Right lobe of liver (tissue), 6 donors: ENCODE results near the gene ST7. TPM values are rescaled to one million over a fixed set of nuclear protein-coding genes. Genes with fewer than 3 reads are reported as not detected.

Source experiments
- ATAC-seq, 4 donors: fragments of 200-7000 bp; cut with Tn5 transposase; one replicate each; pipeline ENCODE4 v1.9.1; 2020; ENCODE audit warnings: mild to moderate bottlenecking in 4 of 4, moderate library complexity in 4 of 4
- DNase-seq, 3 donors: peaks; one replicate each; pipeline ENCODE4 v3.0.0-alpha.2; 2020
- H3K27ac ChIP-seq, 3 donors: fragments of 200-600 bp; one replicate each; pipeline ENCODE4 v1.8.0; 2022
- H3K27me3 ChIP-seq, 2 donors: fragments of 200-600 bp; one replicate each; pipeline ENCODE4 v1.8.0; 2022
- H3K36me3 ChIP-seq, 4 donors: fragments of 200-600 bp; sonication (generic) in 1 of 4; one replicate each; pipeline versions ENCODE4 v1.5.1 to v1.8.0; 2017 to 2022; ENCODE audit warnings: control low read depth in 1 of 4
- H3K4me1 ChIP-seq, 4 donors: fragments of 200-600 bp; sonication (generic) in 1 of 4; one replicate each; pipeline versions ENCODE4 v1.5.1 to v1.8.0; 2017 to 2022; ENCODE audit warnings: control low read depth in 1 of 4
- H3K4me3 ChIP-seq, 3 donors: fragments of 200-600 bp; one replicate each; pipeline ENCODE4 v1.8.0; 2022
- H3K9me3 ChIP-seq, 4 donors: fragments of 200-600 bp; sonication (generic) in 1 of 4; one replicate each; pipeline versions ENCODE4 v1.5.1 to v1.8.0; 2017 to 2022; ENCODE audit warnings: control low read depth in 1 of 4
- POLR2A ChIP-seq: fragments of 450-650 bp; IDR thresholded peaks from one replicate; pipeline ENCODE4 v1.6.1; 2017; ENCODE audit warnings: antibody characterized with exemption, mild to moderate bottlenecking
- WGBS: methylation state at CpG from one replicate; pipeline ENCODE4 v1.1.6; 2018; ENCODE audit warnings: low coverage, low lambda C conversion rate; ENCODE audit not compliant: insufficient coverage; ENCODE audit errors: missing lambda C conversion rate; 5-methylcytosine and 5-hydroxymethylcytosine counted together
- intact Hi-C, 2 donors: fragments of 100-400 bp; cut with DNase I; formaldehyde crosslinking; loops; one replicate each; pipeline versions ENCODE4 v1.11.2 to v1.14.1; 2022
- total RNA-seq, 6 experiments: library from RNA; depleted of rRNA in 2 of 6; stranded (reverse); fragments of >200 nt in 2 of 6; fragmentation: NEBNext Ultra II Directional in 3 of 6; extraction: Animal tissue kit (Norgen Biotek cat#: 25700) in 3 of 6; gene quantifications; one replicate each; pipeline versions ENCODE4 v1.1.0 to v1.2.4, GENCODE V29; 2016 to 2023
- TF ChIP-seq, protein P1 (sequence below), 4 donors: fragments of 200-600 bp in 3 of 4; fragments of 450-650 bp in 1 of 4; IDR thresholded peaks; one replicate each; pipeline versions ENCODE4 v1.5.1 to v1.8.0; 2016 to 2022; ENCODE audit warnings: antibody characterized with exemption in 4 of 4, mild to moderate bottlenecking in 2 of 4
- donor health status: DM: no; HTN: yes; CAD: no.
- donor health status: DM: no; HTN: no; CAD: no.
- donor health status: DM: no; HTN: no; CAD: no.
- donor health status: DM: no; HTN: yes; CAD: no.
- donor health status: DM: no; HTN: yes; CAD: no.

ST7 gene
- total RNA-seq, 6 experiments from 2014 or later: 17.4 to 29.9 (median 22.4) TPM

DNA sequence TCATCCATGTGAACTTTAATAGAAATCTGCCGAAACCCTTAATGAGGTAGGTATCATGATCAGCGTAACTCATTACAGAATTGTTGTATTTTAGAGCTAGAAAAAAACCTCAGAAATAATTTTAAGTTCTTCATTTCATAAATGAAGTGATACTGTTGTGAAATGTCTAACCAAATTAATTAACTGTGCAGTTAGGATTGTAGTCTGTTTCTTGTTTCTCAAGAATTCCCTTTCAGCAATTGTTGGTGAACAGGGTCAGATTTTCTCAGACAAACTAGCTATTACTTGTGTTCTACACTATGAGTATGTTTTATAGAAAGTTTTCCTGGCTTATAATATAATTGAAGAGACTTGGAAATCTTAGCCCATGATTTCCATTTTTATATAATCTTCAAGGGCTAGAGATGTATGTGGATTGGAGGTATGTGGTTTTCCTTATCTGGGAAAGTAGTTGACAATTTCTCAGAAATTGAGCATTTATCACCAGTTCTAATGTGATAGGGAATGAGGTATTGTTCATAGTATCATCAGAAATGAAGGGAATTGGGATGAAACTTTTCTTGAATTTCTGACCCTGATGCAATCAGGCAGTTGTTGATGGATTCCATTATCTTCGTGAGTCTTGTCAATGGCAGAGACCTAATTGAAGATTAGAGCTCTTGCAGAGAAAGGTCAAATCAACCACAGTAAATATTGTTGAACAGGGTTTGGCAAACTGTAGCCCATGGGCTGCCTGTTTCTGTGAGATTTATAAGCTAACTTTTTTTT, 55.0 kb downstream of the ST7 start:
- no peaks in the 10 kb centered on the region for H3K4me1 ChIP-seq
- ATAC-seq: no peak
- no peaks in the 10 kb centered on the region for H3K9me3 ChIP-seq
- 64% methylated on average over 3 of the region's 3 CpGs for WGBS
- DNase-seq: no peak
- intact Hi-C loops: no loop called here
- no peak overlapping the region for H3K4me3 ChIP-seq
- H3K36me3 ChIP-seq: no peaks in the 10 kb centered on the region
- H3K27ac ChIP-seq: no peak overlapping the region
- TF ChIP-seq, protein P1, sequence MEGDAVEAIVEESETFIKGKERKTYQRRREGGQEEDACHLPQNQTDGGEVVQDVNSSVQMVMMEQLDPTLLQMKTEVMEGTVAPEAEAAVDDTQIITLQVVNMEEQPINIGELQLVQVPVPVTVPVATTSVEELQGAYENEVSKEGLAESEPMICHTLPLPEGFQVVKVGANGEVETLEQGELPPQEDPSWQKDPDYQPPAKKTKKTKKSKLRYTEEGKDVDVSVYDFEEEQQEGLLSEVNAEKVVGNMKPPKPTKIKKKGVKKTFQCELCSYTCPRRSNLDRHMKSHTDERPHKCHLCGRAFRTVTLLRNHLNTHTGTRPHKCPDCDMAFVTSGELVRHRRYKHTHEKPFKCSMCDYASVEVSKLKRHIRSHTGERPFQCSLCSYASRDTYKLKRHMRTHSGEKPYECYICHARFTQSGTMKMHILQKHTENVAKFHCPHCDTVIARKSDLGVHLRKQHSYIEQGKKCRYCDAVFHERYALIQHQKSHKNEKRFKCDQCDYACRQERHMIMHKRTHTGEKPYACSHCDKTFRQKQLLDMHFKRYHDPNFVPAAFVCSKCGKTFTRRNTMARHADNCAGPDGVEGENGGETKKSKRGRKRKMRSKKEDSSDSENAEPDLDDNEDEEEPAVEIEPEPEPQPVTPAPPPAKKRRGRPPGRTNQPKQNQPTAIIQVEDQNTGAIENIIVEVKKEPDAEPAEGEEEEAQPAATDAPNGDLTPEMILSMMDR (IDR thresholded peaks at IDR 0.05): no peak
- TF ChIP-seq POLR2A: no peak
- no peaks in the 10 kb centered on the region for H3K27me3 ChIP-seq

DNA sequence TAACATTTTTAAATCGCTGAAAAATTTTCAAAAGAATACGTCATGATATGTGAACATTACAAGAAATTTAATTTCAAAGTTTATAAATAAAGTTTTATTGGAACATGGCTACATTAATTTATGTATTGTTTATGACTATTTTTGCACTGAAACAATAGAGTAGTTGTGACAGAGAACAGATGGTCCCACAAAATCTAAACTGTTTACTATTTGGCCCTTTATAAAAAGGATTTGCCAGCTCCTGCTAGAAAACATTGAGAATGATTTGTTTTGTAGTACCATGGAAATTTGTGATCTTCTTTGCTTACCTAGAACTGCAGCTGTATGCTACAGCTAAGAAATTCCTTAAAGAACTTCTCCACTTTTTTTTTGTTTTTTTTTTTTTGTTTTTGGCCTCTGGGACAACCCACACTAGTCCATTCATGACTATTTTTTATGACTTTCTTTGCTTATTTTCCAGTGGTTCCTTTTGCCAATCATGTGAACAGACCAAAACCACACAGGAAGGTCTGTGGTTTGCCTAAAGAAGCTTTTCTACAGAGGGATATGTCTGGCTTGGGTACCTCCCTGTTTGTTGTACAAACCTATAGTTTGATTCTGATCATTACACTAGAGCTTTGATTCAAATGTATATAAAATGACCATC, 55.7 kb downstream of the ST7 start:
- Histone ChIP-seq H3K27me3 (no peaks in the 10 kb centered on the region), H3K4me1 (no peaks in the 10 kb centered on the region), H3K9me3 (no peaks in the 10 kb centered on the region), H3K36me3 (no peaks in the 10 kb centered on the region), H3K4me3 (no peak overlapping the region), H3K27ac (no peak overlapping the region)
- DNase-seq (no peak), ATAC-seq (no peak)
- TF ChIP-seq POLR2A: no peak
- TF ChIP-seq, protein P1 (IDR thresholded peaks at IDR 0.05): no peak
- intact Hi-C loops: no loop called here
- 96% methylated on average over 2 of the region's 2 CpGs for WGBS

DNA sequence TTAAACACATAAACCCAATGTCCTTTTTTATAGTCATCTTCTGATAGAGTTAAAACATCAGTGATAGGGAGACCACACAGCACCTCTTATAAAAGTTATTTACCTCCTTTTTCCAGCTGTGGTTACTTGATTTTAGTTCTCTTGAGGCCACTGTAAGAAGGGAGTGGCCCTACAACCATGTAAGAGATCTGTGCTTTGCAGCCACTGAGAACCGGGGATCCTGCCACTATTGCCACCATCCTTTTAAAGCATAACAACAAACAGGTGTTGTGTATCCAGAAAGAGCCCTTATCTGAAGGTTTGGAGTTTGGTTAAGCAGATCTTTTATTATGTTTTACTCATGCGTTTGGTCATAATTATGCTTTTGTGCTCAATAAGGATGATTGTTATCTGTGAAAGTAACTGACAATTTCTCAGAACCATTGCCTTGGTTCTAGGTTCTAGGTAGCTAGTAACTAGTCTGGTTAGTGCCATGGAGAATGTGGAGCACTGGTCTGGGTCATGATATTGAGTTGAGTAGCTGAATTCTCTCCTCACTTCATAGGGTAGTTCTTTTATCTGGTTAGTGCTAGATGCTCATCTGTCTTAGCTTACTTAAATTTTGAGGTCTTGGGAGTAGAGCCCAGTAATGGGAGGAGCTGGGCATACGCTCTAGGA, 56.5 kb downstream of the ST7 start:
- 84% methylated on average over 3 of the region's 3 CpGs for WGBS
- Histone ChIP-seq H3K27me3 (no peaks in the 10 kb centered on the region), H3K4me3 (no peak overlapping the region), H3K4me1 (peaks cover 0 to 5% (median 2%) of the 10 kb centered on the region in 4 donors), H3K36me3 (no peaks in the 10 kb centered on the region), H3K9me3 (no peaks in the 10 kb centered on the region), H3K27ac (no peak overlapping the region)
- DNase-seq (no peak), ATAC-seq (no peak)
- intact Hi-C loops: no loop called here
- TF ChIP-seq, protein P1 (IDR thresholded peaks at IDR 0.05): no peak
- TF ChIP-seq POLR2A: no peak

DNA sequence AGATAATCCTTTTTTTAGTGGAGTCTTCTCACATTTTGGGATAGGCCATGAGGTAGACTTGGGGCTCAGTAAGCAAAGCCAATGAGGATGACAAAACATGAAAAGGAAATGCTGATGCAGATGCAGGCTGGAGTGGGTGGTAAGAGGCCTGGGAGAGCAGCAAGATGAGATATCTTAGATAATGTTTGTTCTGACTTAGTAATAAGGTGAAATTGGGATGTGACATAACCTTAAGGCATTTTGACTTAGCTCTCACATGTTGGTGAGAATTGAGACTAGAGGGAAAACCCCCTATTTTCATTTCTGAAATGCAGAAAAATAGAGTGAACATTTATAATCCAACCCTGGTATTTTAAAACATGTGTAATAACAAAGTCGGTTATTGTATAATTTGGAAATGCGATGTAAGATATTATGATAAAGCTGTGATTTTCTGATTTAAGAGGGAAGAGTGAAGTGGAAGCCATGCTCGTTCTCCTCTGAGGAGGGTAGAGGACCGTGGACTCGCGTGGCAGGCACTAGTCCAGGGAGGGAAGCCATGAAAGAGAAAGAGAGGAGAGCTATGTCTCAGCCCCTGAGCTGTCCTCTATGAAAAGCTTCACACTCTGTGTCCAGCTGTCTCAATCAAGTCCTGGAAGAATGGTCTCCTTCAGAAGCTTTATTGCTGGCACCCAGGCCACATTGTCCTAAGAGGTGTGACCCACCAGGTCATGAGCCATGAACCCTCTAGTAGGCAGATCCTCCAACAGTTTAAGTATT, 57.3 kb downstream of the ST7 start:
- WGBS: 83% methylated on average over 6 of the region's 6 CpGs
- Histone ChIP-seq H3K27me3 (no peaks in the 10 kb centered on the region), H3K9me3 (no peaks in the 10 kb centered on the region), H3K4me1 (peaks cover 0 to 12% (median 6%) of the 10 kb centered on the region in 4 donors), H3K36me3 (no peaks in the 10 kb centered on the region), H3K4me3 (no peak overlapping the region), H3K27ac (no peak overlapping the region)
- intact Hi-C loops: no loop called here
- DNase-seq (no peak), ATAC-seq (no peak)
- TF ChIP-seq, protein P1 (IDR thresholded peaks at IDR 0.05): no peak
- TF ChIP-seq POLR2A: no peak
